Astrocyte of the cerebellum (primary cell): Measurements from ENCODE around the gene RELN.

Experiments used
- DNase-seq: peaks from one replicate; pipeline ENCODE4 v3.0.0-alpha.2; 2011; ENCODE audit warnings: low read depth
- H3K4me3 ChIP-seq: 2 replicates; pipeline ENCODE4 v1.5.1; 2011; ENCODE audit warnings: mild to moderate bottlenecking, low read depth, low read length, moderate library complexity
- in situ Hi-C: cut with HindIII; loops from 2 replicates; pipeline ENCODE4 v1.10.0; 2017; ENCODE audit warnings: low sequenced_read_pairs
- TF ChIP-seq, protein P1 (sequence below): IDR thresholded peaks from 2 replicates; pipeline ENCODE4 v1.5.1; 2012; ENCODE audit warnings: low read length, low read depth, moderate library complexity, mild to moderate bottlenecking; ENCODE audit errors: missing control alignments

Gene RELN

DNA sequence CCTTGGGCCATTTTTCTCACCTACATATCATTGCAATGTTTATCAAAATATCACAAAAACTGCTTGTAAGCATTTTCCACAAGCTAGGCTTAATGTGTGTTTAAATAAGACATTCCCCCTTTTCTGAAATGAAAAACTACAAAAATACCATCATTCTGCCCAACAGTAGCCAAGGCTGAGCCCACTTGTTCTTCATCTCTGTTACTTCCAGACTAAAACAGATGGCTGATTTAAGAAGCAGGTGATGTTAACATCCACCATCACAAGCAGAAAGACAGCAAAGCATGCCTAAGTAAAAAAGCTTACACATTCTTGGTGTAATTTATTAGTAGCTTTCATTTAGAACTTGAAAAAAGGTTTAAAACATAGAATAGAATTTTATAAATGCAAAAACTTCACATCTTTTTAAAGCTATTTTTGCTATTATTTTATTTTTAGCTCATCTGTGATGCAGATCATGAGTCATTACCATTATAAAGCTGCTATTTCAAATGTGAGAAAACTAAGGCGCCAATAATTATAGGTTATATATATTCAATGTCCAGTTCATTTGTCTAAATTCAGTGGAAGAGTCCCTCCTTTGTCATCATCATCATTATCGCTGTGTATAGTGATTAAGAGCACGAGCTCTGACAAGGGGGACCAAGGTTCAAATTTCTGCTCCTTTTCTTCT is 109.4 kb downstream of the RELN start:
- DNase-seq = no peak
- TF ChIP-seq, protein P1, sequence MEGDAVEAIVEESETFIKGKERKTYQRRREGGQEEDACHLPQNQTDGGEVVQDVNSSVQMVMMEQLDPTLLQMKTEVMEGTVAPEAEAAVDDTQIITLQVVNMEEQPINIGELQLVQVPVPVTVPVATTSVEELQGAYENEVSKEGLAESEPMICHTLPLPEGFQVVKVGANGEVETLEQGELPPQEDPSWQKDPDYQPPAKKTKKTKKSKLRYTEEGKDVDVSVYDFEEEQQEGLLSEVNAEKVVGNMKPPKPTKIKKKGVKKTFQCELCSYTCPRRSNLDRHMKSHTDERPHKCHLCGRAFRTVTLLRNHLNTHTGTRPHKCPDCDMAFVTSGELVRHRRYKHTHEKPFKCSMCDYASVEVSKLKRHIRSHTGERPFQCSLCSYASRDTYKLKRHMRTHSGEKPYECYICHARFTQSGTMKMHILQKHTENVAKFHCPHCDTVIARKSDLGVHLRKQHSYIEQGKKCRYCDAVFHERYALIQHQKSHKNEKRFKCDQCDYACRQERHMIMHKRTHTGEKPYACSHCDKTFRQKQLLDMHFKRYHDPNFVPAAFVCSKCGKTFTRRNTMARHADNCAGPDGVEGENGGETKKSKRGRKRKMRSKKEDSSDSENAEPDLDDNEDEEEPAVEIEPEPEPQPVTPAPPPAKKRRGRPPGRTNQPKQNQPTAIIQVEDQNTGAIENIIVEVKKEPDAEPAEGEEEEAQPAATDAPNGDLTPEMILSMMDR = no peak
- in situ Hi-C loops = no loop called here
- no peak overlapping the region for H3K4me3 ChIP-seq

DNA sequence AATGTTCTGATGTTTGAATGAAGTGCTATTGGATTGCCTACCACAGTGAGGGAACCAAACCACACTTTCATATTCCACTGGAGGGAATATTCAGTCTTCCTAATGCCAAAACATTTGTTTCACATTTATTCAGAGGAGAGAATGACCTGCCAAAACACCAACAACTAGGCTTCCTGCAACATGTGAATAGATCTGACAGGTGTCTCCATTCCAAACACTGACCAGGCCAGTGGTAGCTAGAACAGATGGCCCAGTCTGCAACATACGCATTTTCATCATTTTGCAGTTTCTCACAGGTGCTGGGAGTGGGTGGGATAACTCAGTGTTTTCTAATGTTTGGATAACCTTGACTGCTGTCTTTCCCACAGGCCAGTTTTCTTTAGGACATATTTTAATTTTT is 110.0 kb downstream of the RELN start:
- in situ Hi-C loops = no loop called here
- DNase-seq = no peak
- TF ChIP-seq, protein P1 = no peak
- H3K4me3 ChIP-seq = no peak overlapping the region

- in situ Hi-C loops = no loop called here
- TF ChIP-seq, protein P1 = no peak
- no peak overlapping the region for H3K4me3 ChIP-seq
- no peak for DNase-seq
These were observed 111.9 kb downstream of the RELN start for GRCh38 chr7:103877565-103877964.

GRCh38 chr7:103875718-103876117 is 113.7 kb downstream of the RELN start:
- in situ Hi-C loops = no loop called here
- TF ChIP-seq, protein P1 = no peak
- no peak overlapping the region for H3K4me3 ChIP-seq
- DNase-seq = no peak

DNA sequence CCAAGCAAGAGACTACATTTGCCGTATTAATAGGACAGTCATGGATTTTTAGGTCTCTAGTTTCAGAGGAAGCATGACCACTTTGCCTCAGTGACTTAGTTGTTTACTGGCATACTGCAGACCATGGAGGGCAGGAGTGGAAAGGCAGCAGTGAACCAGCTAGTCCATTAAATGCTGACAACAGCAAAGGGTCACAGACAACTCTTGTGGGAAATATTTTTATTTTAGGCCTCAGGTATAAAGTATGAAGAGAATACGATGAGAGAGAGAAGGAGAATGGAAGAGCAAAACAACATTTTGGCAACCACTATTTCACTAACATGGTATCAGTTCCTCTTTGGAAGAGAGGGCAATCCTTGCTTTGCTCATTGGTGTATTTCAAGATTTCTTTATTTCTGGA is 118.0 kb downstream of the RELN start:
- in situ Hi-C loops = no loop called here
- DNase-seq = no peak
- no peak overlapping the region for H3K4me3 ChIP-seq
- TF ChIP-seq, protein P1 = no peak

- no peak for DNase-seq
- no peak overlapping the region for H3K4me3 ChIP-seq
- TF ChIP-seq, protein P1 = no peak
- in situ Hi-C loops = no loop called here
These were observed 118.8 kb downstream of the RELN start for GRCh38 chr7:103870664-103871063.

GRCh38 chr7:103867874-103868273 is 121.6 kb downstream of the RELN start:
- TF ChIP-seq, protein P1 = no peak
- DNase-seq = no peak
- in situ Hi-C loops = no loop called here
- no peak overlapping the region for H3K4me3 ChIP-seq
